GM13976 (cell line): ENCODE results near the gene GCAT.
A peak's percentile ranks its signal among the peaks of the same experiment; 100 is the strongest.

ENCODE experiments used
- DNase-seq: peaks from one replicate; pipeline ENCODE4 v3.0.0; 2012; ENCODE audit warnings: low spot score
- CTCF ChIP-seq: IDR thresholded peaks from 2 replicates; pipeline ENCODE4 v1.5.1; 2012; ENCODE audit warnings: borderline replicate concordance, mild to moderate bottlenecking; ENCODE audit not compliant: insufficient read depth; ENCODE audit errors: extremely low read depth, missing control alignments, control extremely low read depth
- in situ Hi-C: fragments of 300-500 bp; cut with MboI; formaldehyde crosslinking; loops from one replicate; pipeline ENCODE4 v1.12.0; 2022; ENCODE audit warnings: low sequenced_read_pairs, mixed read lengths, inconsistent platforms; ENCODE audit not compliant: unreplicated experiment

Gene GCAT

GRCh38 chr22:37807410-37808293 is at the start of gene GCAT:
GCAT (plus strand) TSS chr22:37807934; CDS start chr22:37807968, 34 bp downstream.
- DNase-seq = peak; percentile 99
- no peak for TF ChIP-seq CTCF
- in situ Hi-C loops = no loop called here

- no peak for DNase-seq
- TF ChIP-seq CTCF = no peak
- in situ Hi-C loops = no loop called here
These were observed 49.0 kb upstream of the GCAT start for GRCh38 chr22:37758694-37759093.

GRCh38 chr22:37759281-37759680 is 48.5 kb upstream of the GCAT start:
- no peak for TF ChIP-seq CTCF
- in situ Hi-C loops = no loop called here
- DNase-seq = no peak

GRCh38 chr22:37760152-37760551 is 47.6 kb upstream of the GCAT start:
- in situ Hi-C loops = no loop called here
- TF ChIP-seq CTCF = no peak
- no peak for DNase-seq

GRCh38 chr22:37762389-37762836 is 45.3 kb upstream of the GCAT start:
- in situ Hi-C loops = no loop called here
- no peak for TF ChIP-seq CTCF
- DNase-seq = no peak

- in situ Hi-C loops = no loop called here
- no peak for TF ChIP-seq CTCF
- no peak for DNase-seq
These were observed 44.7 kb upstream of the GCAT start for GRCh38 chr22:37763012-37763411.
